HepG2 (cell line): ENCODE data around the gene TM9SF2. TPM values are rescaled to one million over a fixed set of nuclear protein-coding genes. Genes with fewer than 3 reads are reported as not detected.

Experiments used
- BRCA1 ChIP-seq: sonication (generic); formaldehyde crosslinking; IDR thresholded peaks from 2 replicates; pipeline ENCODE4 v1.4.0; 2020; ENCODE audit warnings: missing genetic modification reagents
- BRF2 ChIP-seq: sonication (generic); formaldehyde crosslinking; IDR thresholded peaks from 2 replicates; pipeline ENCODE4 v1.8.1; 2022; ENCODE audit warnings: mild to moderate bottlenecking, missing genetic modification reagents
- CBFB ChIP-seq: sonication (generic); formaldehyde crosslinking; IDR thresholded peaks from 2 replicates; pipeline ENCODE4 v1.4.0; 2020; ENCODE audit warnings: missing genetic modification reagents
- CHCHD3 ChIP-seq: sonication (generic); formaldehyde crosslinking; IDR thresholded peaks from 2 replicates; pipeline ENCODE4 v1.8.0; 2022; ENCODE audit warnings: mild to moderate bottlenecking, missing genetic modification reagents, moderate library complexity
- FIP1L1 ChIP-seq: fragments of 200-400 bp; formaldehyde crosslinking; IDR thresholded peaks from 2 replicates; pipeline ENCODE4 v1.6.1; 2018; ENCODE audit warnings: low read depth, mild to moderate bottlenecking, low read length, moderate library complexity, borderline replicate concordance; ENCODE audit not compliant: insufficient read depth
- GATAD1 ChIP-seq: IDR thresholded peaks from 2 replicates; pipeline ENCODE4 v1.6.1; 2016; ENCODE audit warnings: missing genetic modification reagents, missing compliant biosample characterization
- GATAD2A ChIP-seq: IDR thresholded peaks from 2 replicates; pipeline ENCODE4 v1.6.1; 2016
- GPN1 ChIP-seq: sonication (generic); formaldehyde crosslinking; IDR thresholded peaks from 2 replicates; pipeline ENCODE4 v1.5.1; 2020; ENCODE audit warnings: missing genetic modification reagents, borderline replicate concordance
- HDAC6 ChIP-seq: fragments of 200-600 bp; sonication (generic); IDR thresholded peaks from 2 replicates; pipeline ENCODE4 v1.7.0; 2017; ENCODE audit warnings: mild to moderate bottlenecking, antibody characterized with exemption, low read length, low read depth
- HMG20B ChIP-seq: conservative IDR thresholded peaks from 2 replicates; pipeline ENCODE4 v1.6.1; 2016; ENCODE audit warnings: missing genetic modification reagents, missing compliant biosample characterization
- IRX3 ChIP-seq: sonication (generic); formaldehyde crosslinking; IDR thresholded peaks from 2 replicates; pipeline ENCODE4 v1.8.1; 2023; ENCODE audit warnings: mild to moderate bottlenecking, low read depth, missing genetic modification reagents, borderline replicate concordance
- MEF2D ChIP-seq: sonication (generic); formaldehyde crosslinking; IDR thresholded peaks from 2 replicates; pipeline ENCODE4 v1.5.1; 2020; ENCODE audit warnings: mild to moderate bottlenecking, missing genetic modification reagents
- MTF1 ChIP-seq: sonication (generic); formaldehyde crosslinking; IDR thresholded peaks from 2 replicates; pipeline ENCODE4 v1.5.0; 2020; ENCODE audit warnings: missing genetic modification reagents
- MTF2 ChIP-seq: sonication (generic); formaldehyde crosslinking; IDR thresholded peaks from 2 replicates; pipeline ENCODE4 v1.5.0; 2020; ENCODE audit warnings: missing genetic modification reagents, borderline replicate concordance
- NR0B2 ChIP-seq: sonication (generic); formaldehyde crosslinking; IDR thresholded peaks from 2 replicates; pipeline ENCODE4 v1.4.0; 2020; ENCODE audit warnings: mild to moderate bottlenecking, missing genetic modification reagents
- NR2F6 ChIP-seq, 2 experiments: IDR thresholded peaks; 2 replicates each; pipeline ENCODE4 v1.6.1; 2016; ENCODE audit warnings: antibody characterized with exemption in 1 of 2, mild to moderate bottlenecking in 1 of 2
- RCOR2 ChIP-seq: IDR thresholded peaks from 2 replicates; pipeline ENCODE4 v1.6.1; 2016; ENCODE audit warnings: missing biosample characterization, missing genetic modification reagents
- RFXAP ChIP-seq: sonication (generic); formaldehyde crosslinking; IDR thresholded peaks from 2 replicates; pipeline ENCODE4 v1.4.0; 2020; ENCODE audit warnings: missing genetic modification reagents, borderline replicate concordance
- TCF7 ChIP-seq: sonication (generic); IDR thresholded peaks from 2 replicates; pipeline ENCODE4 v1.6.1; 2016; ENCODE audit warnings: antibody characterized with exemption, low read depth
- TFDP2 ChIP-seq: sonication (generic); formaldehyde crosslinking; IDR thresholded peaks from 2 replicates; pipeline ENCODE4 v1.4.0; 2020; ENCODE audit warnings: missing genetic modification reagents
- ZBTB38 ChIP-seq: sonication (generic); formaldehyde crosslinking; IDR thresholded peaks from 2 replicates; pipeline ENCODE4 v1.5.1; 2020; ENCODE audit warnings: mild to moderate bottlenecking, missing genetic modification reagents
- ZNF207 ChIP-seq: fragments of 450-650 bp; IDR thresholded peaks from 2 replicates; pipeline ENCODE4 v1.6.1; 2016; ENCODE audit warnings: antibody characterized with exemption, borderline replicate concordance
- ZNF354B ChIP-seq: sonication (generic); formaldehyde crosslinking; IDR thresholded peaks from 2 replicates; pipeline ENCODE4 v1.8.0; 2022; ENCODE audit warnings: mild to moderate bottlenecking, missing genetic modification reagents
- ZNF530 ChIP-seq: sonication (generic); formaldehyde crosslinking; IDR thresholded peaks from 2 replicates; pipeline ENCODE4 v1.5.0; 2020; ENCODE audit warnings: low read depth, mild to moderate bottlenecking, missing genetic modification reagents
- ZNF549 ChIP-seq: sonication (generic); formaldehyde crosslinking; IDR thresholded peaks from 2 replicates; pipeline ENCODE4 v1.5.0; 2020; ENCODE audit warnings: missing genetic modification reagents
- ZNF574 ChIP-seq: sonication (generic); formaldehyde crosslinking; IDR thresholded peaks from 2 replicates; pipeline ENCODE4 v1.4.0; 2020; ENCODE audit warnings: missing genetic modification reagents
- ZNF790 ChIP-seq: sonication (generic); formaldehyde crosslinking; IDR thresholded peaks from 2 replicates; pipeline ENCODE4 v1.8.0; 2022; ENCODE audit warnings: missing genetic modification reagents, mild to moderate bottlenecking, borderline replicate concordance
- polyA plus RNA-seq, 8 experiments: library from polyadenylated mRNA; depleted of rRNA in 3 of 8; stranded (reverse) in 7 of 8; unstranded in 1 of 8; fragments of >200 nt; fragmentation: Illumina TruSeq in 4 of 8; extraction: Trizol in 4 of 8; gene quantifications; 2 replicates each; pipeline versions ENCODE4 v1.2.1 to v1.2.3, GENCODE V29; 2011 to 2016; ENCODE audit warnings: low read depth in 4 of 8, missing spikeins in 1 of 8, mixed read lengths in 1 of 8; ENCODE audit not compliant: insufficient read depth in 1 of 8
- total RNA-seq, 5 experiments: library from RNA; depleted of rRNA; stranded (reverse); fragments of >200 nt; fragmentation: Illumina TruSeq; extraction: Trizol; gene quantifications; 2 replicates each; pipeline ENCODE4 v1.2.3, GENCODE V29; 2016; ENCODE audit warnings: low read depth in 1 of 5

TM9SF2 gene
- total and polyA plus RNA-seq, 2 of the 13 experiments (the other 11 are each of a cell fraction or from before 2014, with no cell fraction given), result 94.1 to 123 TPM

- no peak for TF ChIP-seq RCOR2 (CRISPR knock-in tag)
- peak; percentile 43; the same call in 1 of the 2 replicates for TF ChIP-seq GATAD2A (CRISPR knock-in tag)
- TF ChIP-seq ZNF207, result no peak
- TF ChIP-seq HDAC6, result no peak
- TF ChIP-seq BRF2 (CRISPR knock-in tag), result no peak
- TF ChIP-seq MEF2D (CRISPR knock-in tag), result peak; percentile 33; the same call in 1 of the 2 replicates
- TF ChIP-seq GATAD1, result peak; percentile 91
- peak; percentile 55 for TF ChIP-seq TFDP2 (CRISPR knock-in tag)
- no peak for TF ChIP-seq GPN1 (CRISPR knock-in tag)
- TF ChIP-seq CBFB (CRISPR knock-in tag), result peak; percentile 13; the same call in 1 of the 2 replicates
- no peak for TF ChIP-seq MTF1 (CRISPR knock-in tag)
- TF ChIP-seq ZNF790 (CRISPR knock-in tag), result no peak
- TF ChIP-seq NR2F6 (IDR thresholded peaks at IDR 0.05), result no peak
- TF ChIP-seq NR2F6 (CRISPR knock-in tag; IDR thresholded peaks at IDR 0.05), result peak; percentile 51; the same call in 1 of the 2 replicates
- TF ChIP-seq IRX3 (CRISPR knock-in tag), result no peak
- TF ChIP-seq CHCHD3 (CRISPR knock-in tag), result no peak
- TF ChIP-seq FIP1L1, result peak; percentile 54; the same call in 1 of the 2 replicates
- TF ChIP-seq HMG20B (CRISPR knock-in tag), result no peak
- TF ChIP-seq ZNF530 (CRISPR knock-in tag), result no peak
- no peak for TF ChIP-seq TCF7
- TF ChIP-seq BRCA1, result no peak
- TF ChIP-seq RFXAP (CRISPR knock-in tag), result peak; percentile 40; the same call in 1 of the 2 replicates
- TF ChIP-seq ZNF549 (CRISPR knock-in tag), result no peak
- peak; percentile 45; the same call in 1 of the 2 replicates for TF ChIP-seq MTF2
- no peak; the same call in 1 of the 2 replicates for TF ChIP-seq NR0B2
- TF ChIP-seq ZNF574 (CRISPR knock-in tag), result peak; percentile 83
- no peak for TF ChIP-seq ZNF354B (CRISPR knock-in tag)
- no peak; the same call in 1 of the 2 replicates for TF ChIP-seq ZBTB38 (CRISPR knock-in tag)
Measured at GRCh38 chr13:99501184-99501847, at the start of gene TM9SF2 (continued).
